Fibroblast of villous mesenchyme (primary cell): ENCODE results near the gene DSG3. TPM values are rescaled to one million over a fixed set of nuclear protein-coding genes. Genes with fewer than 3 reads are reported as not detected.
A peak's percentile ranks its signal among the peaks of the same experiment; 100 is the strongest.

ENCODE experiments used
- DNase-seq: peaks from one replicate; pipeline ENCODE4 v3.0.0-alpha.2; 2010; ENCODE audit warnings: low read depth
- H3K4me3 ChIP-seq: 2 replicates; pipeline ENCODE4 v1.5.1; 2011; ENCODE audit warnings: low read depth, mild to moderate bottlenecking, low read length
- CTCF ChIP-seq: IDR thresholded peaks from 2 replicates; pipeline ENCODE4 v1.5.1; 2012; ENCODE audit warnings: low read depth, mild to moderate bottlenecking, low read length; ENCODE audit not compliant: insufficient read depth
- total RNA-seq: library from RNA; depleted of rRNA; stranded (reverse); fragments of >200 nt; gene quantifications from 2 replicates; pipeline ENCODE4 v1.2.3, GENCODE V29; 2012

Gene DSG3
- total RNA-seq, 1 donor: under 0.01 TPM

- no peak for TF ChIP-seq CTCF
- no peak overlapping the region for H3K4me3 ChIP-seq
- DNase-seq: no peak
Measured at GRCh38 chr18:31441493-31441892, 6.0 kb upstream of the DSG3 start.

GRCh38 chr18:31444142-31444541 lies 3.4 kb upstream of the DSG3 start:
- TF ChIP-seq CTCF: no peak
- H3K4me3 ChIP-seq: no peak overlapping the region
- no peak for DNase-seq

GRCh38 chr18:31445908-31446307 lies 1.6 kb upstream of the DSG3 start:
- no peak for TF ChIP-seq CTCF

GRCh38 chr18:31446854-31447253 lies 687 bp upstream of the DSG3 start:
- DNase-seq: no peak

More at GRCh38 chr18:31445908-31446307, 1.6 kb upstream of the DSG3 start:
- H3K4me3 ChIP-seq: no peak overlapping the region
- no peak for DNase-seq

GRCh38 chr18:31450409-31450808 lies 2.9 kb downstream of the DSG3 start:
- no peak for DNase-seq
- no peak for TF ChIP-seq CTCF
- H3K4me3 ChIP-seq: no peak overlapping the region

More at GRCh38 chr18:31446854-31447253, 687 bp upstream of the DSG3 start:
- no peak overlapping the region for H3K4me3 ChIP-seq
- TF ChIP-seq CTCF: no peak

GRCh38 chr18:31451625-31452024 lies 4.1 kb downstream of the DSG3 start:
- no peak for DNase-seq
- TF ChIP-seq CTCF: no peak
- H3K4me3 ChIP-seq: no peak overlapping the region

GRCh38 chr18:31454066-31454708 lies 6.6 kb downstream of the DSG3 start:
- H3K4me3 ChIP-seq: no peak overlapping the region
- peak; percentile 46 for DNase-seq
- TF ChIP-seq CTCF: no peak
